Embryonic facial prominence (tissue), 1 donor: ENCODE measurements around the gene MELK.

Experiments
- DNase-seq: peaks from one replicate; pipeline ENCODE4 v3.0.0-alpha.2; 2016; ENCODE audit errors: extremely low spot score

The MELK gene

DNA sequence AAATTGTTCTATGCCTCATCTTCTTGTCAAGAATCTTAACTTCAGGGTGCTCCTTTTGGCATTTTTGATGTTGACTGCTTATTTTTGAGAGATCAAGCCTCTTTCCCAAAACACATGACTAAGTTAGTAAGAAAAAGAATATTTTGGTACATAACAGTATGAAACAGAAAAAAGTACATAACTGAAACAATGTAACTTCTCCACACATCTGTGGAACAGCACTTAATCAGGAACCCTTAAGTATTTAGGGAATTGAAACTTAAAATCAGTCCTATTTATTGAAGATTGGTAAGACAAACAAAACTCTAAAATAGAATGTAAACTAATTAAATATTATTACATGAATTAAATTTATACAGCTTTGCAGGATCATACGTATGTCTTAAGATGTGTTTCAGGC is 103.4 kb downstream of the MELK start:
- no peak for DNase-seq

DNA sequence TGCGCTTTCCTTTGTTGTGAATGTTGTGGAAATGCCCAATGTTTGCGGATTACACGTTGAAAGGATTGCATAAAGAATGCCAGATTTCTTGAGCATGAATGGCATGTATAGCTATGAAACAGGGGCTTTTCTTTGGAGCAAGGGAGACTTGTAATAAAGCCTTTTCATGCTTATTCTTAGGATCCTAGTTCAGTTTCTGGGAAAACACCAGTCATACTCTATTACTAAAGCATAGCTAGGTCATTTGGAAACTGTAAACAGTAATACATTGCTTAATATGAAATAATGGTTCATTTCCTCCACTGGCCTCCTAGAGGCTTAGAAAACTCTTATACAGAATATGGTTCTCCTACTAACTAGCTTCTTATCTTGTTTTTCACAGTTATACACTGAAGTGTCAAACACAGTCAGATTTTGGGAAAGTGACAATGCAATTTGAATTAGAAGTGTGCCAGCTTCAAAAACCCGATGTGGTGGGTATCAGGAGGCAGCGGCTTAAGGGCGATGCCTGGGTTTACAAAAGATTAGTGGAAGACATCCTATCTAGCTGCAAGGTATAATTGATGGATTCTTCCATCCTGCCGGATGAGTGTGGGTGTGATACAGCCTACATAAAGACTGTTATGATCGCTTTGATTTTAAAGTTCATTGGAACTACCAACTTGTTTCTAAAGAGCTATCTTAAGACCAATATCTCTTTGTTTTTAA is 104.2 kb downstream of the MELK start:
- no peak for DNase-seq

DNA sequence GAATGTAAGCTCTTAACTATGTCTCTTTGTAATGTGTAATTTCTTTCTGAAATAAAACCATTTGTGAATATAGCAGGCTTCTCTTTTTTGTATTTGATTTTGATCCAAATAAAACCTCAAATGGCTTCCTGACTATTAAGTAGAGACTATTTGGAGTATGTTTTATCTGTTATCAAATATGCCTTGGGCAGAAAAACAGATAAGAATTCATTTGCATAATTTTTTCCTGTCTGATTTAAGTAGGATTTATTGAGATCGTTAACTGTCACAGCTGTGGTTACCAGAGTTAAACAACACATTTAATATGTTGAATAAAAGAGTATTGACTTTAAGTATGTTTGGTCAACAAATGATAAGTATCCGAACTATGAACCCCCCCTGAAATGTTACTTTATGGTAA is 104.9 kb downstream of the MELK start:
- no peak for DNase-seq

DNA sequence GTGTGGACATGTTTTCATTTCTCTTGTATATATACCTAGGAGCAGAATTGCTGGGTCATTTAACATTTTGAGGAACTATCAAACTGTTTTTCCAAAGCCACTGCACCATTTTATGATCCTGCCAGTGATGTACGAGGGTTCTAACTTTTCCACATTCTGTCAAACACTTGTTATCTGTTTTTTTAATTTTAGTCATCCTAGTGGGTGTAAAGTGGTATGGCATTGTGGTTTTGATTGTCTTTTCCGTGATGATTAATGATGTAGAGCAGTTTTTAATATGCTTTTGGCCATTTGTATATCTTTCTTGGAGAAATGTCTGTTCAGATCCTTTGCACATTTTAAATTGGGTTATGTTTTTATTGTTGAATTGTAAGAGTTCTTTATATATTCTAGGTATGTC is 107.0 kb downstream of the MELK start:
- DNase-seq: no peak

DNA sequence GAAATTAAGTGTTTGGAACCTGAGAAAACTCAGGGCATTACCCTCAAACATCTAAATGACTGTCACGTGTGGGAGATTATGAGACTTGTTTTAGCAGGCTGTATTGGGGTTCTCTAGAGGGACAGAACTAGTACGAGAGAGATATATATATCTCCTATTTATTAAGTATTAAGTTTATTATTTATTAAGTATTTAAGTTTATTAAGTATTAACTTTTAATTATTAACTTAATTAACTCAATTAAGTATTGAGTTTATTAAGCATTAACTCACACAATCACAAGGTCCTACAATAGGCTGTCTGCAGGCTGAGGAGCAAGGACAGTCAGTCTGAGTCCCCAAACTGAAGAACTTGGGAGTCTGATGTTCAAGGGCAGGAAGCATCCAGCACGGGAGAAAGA is 113.8 kb downstream of the MELK start:
- DNase-seq: no peak

DNA sequence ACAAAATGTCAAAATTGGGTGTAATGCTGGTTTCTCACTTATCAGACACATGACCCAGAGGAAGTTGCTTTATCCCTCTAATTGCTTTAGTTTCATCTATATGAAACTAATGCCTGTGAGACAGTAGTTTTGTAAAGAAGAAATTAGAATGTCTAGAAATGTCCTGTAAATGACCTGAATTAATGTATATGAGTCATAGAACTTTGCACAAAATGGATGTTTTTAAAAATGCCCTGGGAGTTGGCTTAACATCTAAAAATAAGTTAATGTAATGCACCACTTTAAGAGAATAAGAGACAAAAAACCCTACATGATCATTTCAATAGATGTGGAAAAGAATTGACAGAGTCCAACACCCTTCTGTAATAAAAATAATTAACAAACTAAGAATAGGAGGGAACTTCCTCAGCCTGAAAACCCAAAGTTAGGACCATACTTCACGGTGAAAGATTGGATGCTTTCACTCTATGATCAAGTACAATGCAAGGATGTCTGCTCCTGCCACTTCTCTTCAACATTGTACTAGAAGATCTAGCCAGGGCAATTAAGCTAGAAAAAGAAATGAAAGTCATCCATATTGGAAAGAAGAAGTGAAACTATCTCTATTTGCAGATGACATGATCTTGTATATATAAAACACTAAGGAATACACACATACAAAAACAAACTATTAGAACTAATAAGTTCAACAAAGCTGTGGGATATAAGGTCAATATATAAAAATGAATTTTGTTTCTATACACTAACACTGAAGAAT is 117.9 kb downstream of the MELK start:
- no peak for DNase-seq

DNA sequence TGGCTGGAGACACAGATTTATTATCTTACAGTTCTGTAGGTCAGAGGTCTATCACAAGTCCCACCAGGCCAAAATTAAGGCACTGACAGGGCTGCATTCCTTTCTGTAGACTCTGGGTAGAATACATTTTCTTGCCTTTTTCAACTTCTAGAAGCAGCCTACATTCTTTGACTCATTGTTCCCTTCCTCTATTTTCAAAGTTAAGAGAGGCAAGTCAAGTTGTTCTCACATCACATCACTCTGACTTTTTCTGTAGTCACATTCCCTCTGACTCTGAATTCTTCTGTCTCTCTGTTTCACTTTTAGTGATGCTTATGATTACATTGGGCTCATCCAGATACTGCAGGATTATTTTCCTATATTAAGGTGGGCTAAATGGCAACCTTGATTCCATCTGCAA is 119.0 kb downstream of the MELK start:
- no peak for DNase-seq

DNA sequence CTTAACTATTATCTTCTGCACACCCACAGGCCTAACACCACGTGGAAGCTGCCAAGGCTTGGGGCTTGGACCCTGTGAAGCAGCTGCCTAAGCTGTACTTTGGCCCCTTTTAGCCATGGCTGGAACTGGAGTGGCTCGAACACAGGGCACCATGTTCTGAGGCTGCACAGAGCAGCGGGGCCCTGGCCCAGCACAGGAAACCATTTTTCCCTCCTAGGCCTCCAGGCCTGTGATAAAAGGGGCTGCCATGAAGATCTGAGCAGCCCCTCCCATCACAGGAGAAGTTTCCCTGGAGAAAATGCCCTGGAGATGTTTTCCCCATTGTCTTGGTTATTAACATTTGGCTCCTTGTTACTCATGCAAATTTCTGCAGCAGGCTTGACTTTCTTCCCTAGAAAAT is 126.3 kb downstream of the MELK start:
- DNase-seq: no peak

DNA sequence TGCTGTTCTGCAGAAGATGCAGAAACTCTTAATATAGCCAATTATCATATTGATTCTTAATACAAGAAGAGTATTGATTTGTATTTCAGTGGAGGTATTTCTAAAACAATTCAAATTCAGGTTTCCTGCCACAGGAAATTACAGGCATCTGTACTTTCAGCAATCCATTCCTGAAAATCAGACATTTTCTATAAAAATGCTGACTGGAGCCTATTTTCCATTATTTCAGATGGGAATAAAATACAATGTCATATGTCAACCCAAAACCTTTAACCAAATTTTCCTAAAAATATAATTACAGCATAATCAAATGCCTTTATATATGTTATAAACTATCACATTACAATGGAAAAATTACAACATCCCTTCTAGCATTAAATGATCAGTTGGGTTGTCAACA is 131.5 kb downstream of the MELK start:
- no peak for DNase-seq

DNA sequence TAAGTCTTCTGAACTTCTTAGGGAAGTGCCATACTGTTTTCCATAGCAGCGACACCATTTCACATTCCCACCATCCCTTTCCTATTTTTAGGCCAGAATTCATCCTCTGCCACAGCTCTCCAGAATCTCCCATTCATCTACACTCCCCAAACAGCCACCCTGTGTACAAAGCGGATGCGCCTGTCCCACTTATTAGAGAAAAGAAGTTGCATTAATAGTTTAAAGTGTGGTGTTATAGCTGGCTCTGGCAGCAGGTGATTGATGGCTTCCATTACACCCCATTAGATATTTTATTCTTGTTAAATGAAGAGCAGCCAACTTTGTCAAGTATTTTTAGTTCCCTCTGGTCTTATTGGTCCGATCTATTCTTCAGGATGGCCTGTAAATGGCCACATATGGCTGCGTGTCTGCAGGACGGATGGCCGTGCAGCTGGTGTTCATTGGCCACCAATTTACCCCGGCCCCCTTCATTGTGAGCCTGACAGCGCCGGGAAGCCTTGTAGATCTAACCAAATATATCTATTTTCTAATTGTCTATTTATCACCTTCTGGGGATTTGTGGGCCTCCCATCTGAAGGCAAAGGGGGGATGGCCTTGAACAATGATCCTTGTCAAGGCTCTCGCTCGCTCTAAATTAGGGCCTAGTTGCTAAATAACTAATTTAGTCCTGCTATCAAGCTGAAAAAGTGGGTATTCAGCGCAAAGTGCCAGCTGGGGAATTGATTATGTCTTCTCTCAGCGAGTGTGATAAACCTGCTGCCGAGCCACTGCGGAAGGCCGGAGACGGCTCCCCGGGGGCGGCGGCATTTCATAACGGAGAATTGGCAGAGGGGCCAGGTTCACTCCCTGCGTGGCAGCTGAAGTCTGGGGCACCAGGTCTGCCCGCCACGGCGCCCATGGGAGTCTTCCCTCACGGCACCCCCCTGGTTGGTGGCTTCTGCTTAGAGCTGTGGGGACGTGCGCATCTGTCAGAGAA is 141.1 kb downstream of the MELK start:
- no peak for DNase-seq

DNA sequence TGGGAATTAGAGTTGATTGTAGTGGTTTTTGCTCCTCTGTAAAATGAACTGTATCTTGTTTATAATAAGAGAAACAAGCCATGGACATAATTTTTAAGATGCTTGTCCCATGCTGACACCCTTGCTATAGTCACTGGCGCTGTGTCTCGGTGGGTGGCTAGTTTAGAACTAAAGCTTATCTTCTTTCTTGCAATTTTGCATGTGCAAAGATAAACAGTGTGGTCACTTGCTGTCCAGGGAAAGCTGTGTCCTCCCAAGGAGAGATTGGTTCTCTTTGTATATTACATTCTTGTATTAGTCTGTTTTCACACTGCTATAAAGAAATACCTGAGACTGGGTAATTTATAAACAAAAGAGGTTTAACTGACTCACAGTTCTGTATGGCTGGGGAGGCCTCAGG is 143.8 kb downstream of the MELK start:
- DNase-seq: no peak

DNA sequence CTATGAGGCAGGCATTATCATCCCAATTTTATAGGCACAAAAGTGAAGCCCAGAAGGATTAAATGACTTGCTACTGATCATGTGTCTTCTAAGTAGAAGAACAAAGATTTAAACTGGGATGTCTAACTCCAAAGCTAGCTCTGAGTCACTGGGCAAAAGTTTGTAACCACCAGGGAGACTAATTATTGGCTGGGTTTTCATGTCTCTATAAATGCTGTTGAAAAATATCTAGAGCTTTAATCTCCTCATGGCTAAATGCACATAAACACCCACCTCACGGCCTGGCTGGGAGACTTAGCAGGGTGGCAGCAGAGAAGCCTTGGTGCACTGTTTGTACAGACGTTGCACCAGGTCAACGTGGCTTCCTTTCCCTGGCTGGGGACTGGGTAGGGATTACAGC is 144.6 kb downstream of the MELK start:
- no peak for DNase-seq

DNA sequence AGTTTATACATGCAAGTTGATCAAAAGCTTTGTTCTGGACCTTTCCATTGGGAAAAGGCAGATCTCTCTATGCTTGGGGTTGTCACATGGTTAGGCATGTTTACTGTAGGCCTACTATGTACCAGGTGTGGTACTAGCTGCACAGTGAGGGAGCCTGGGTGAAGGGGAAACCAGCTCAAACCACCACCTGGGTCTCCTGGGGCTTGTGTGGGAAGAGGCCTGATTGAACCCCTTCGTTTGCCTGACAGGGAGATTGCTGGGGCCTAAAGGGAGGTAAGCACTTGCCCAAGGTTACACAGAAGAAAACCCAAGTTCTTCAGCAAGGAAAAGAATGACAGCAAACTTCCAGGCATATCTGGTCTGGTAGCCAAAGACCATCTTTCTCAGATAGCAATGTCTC is 145.9 kb downstream of the MELK start:
- no peak for DNase-seq

DNA sequence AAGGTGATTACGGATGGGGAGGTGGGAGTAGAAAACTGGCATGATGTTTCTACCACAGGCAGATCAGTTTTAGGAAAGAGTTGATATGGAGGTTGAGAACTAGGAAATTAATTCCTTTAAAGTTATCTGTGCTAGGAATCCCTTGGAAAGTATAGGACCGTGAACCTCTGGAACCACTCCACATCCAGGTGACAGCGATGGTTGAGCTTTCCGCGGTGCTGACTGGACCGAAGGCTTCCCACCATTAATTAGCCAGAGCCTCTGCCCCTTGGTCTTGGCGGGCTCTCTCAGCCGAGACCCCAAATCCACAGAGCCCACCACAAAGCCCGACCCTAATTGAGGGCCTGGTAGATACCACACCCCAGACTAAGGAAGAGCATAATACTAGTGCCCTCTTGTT is 147.3 kb downstream of the MELK start:
- DNase-seq: no peak

DNA sequence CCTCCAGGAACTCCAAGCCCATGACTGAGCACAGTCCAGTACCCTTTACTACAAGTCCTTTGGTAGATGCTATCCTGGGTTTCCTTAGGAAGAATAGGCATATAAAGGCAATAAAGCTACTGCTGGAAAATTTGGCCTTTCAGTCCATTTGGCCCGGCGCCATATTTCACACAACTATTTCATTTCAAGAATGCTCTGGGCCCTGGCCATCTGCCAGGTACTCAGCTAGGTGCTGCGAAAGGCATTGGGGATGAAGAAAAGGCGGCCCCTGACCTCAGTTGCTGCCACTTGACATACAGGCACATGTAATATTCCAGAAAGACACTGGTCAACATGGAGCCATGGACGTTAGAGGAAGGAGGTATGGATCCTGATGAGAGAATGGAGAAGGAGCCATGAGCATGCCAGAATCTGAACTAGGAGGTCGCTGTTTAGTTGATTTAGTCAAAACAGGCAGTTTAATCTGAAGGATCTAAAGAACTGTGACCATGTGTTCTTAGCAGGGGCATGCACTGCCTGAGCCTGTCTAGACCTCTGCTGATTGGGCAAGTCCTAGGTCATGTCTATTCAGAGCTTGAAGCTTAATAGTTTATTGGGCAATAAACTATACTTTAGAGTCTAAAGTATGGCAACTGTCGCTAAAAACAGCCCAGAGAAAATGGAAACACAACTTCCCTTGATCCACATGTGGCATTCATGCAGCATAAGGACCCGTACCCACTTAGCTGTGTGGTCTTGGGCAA is 149.3 kb downstream of the MELK start:
- DNase-seq: no peak

DNA sequence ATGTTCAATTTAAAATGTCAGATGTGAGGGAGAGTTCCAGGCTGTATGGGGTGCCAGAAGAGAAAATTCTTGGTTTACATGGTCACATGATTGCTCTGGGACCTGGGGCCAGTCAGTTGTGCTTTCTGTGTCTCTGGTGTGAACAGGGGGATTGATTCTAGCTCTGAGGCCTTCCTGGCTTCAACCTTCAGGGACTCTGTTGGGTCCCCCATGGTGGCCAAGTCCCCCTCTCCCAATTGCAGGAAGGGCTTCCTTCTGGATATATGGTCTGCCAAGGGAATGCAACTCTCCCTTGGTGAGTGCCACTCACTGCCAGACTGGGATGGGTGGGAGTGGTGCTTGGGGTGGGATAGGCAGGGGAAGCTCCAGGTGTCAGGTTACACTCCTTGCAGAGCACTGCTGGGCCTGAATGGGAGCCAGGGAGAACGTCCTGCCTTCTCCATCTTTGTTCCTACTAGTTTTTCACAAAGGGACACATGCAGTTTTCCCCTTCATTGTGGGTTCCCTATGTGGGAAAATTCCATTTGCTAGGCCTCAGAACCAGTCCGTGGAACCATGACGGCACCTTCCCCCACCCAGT is 153.2 kb downstream of the MELK start:
- DNase-seq: no peak
